ENCODE measurements around the gene IMPDH2.

Gene IMPDH2

GRCh38 chr3:49028673-49029562, at the start of gene IMPDH2:
Gene IMPDH2 (minus strand): TSS chr3:49029398. CDS start chr3:49029350, 48 bp downstream.
- DNase-seq (ENCODE audit: low read depth), result peak; percentile 93

GRCh38 chr3:49076646-49077045, 47.4 kb upstream of the IMPDH2 start:
- DNase-seq (ENCODE audit: low read depth), result no peak

GRCh38 chr3:49076116-49076515, 46.9 kb upstream of the IMPDH2 start:
- DNase-seq (ENCODE audit: low read depth), result no peak

GRCh38 chr3:49058011-49058410, 28.8 kb upstream of the IMPDH2 start:
- no peak for DNase-seq (ENCODE audit: low read depth)

GRCh38 chr3:49057268-49057667, 28.1 kb upstream of the IMPDH2 start:
- no peak for DNase-seq (ENCODE audit: low read depth)

GRCh38 chr3:49054344-49054862, 25.2 kb upstream of the IMPDH2 start:
- DNase-seq (ENCODE audit: low read depth), result no peak

GRCh38 chr3:49053543-49053942, 24.3 kb upstream of the IMPDH2 start:
- DNase-seq (ENCODE audit: low read depth), result no peak

- DNase-seq (ENCODE audit: low read depth), result no peak
These were observed 6.1 kb upstream of the IMPDH2 start for GRCh38 chr3:49035281-49035680.

GRCh38 chr3:49034650-49035049, 5.5 kb upstream of the IMPDH2 start:
- DNase-seq (ENCODE audit: low read depth), result no peak

GRCh38 chr3:49032646-49033304, 3.6 kb upstream of the IMPDH2 start:
- no peak for DNase-seq (ENCODE audit: low read depth)

- no peak for DNase-seq (ENCODE audit: low read depth)
These were observed 1.1 kb upstream of the IMPDH2 start for GRCh38 chr3:49030321-49030720.

GRCh38 chr3:49029563-49029884, 326 bp upstream of the IMPDH2 start:
- no peak for DNase-seq (ENCODE audit: low read depth)

GRCh38 chr3:49028298-49028672, 913 bp downstream of the IMPDH2 start:
- no peak for DNase-seq (ENCODE audit: low read depth)

- DNase-seq (ENCODE audit: low read depth), result no peak
These were observed 1.6 kb downstream of the IMPDH2 start for GRCh38 chr3:49027634-49028033.

- DNase-seq (ENCODE audit: low read depth), result no peak
These were observed 2.7 kb downstream of the IMPDH2 start for GRCh38 chr3:49026536-49026935.

- DNase-seq (ENCODE audit: low read depth), result no peak
These were observed 3.2 kb downstream of the IMPDH2 start for GRCh38 chr3:49025793-49026520.

- no peak for DNase-seq (ENCODE audit: low read depth)
These were observed 4.0 kb downstream of the IMPDH2 start for GRCh38 chr3:49025005-49025792.

GRCh38 chr3:49024449-49024848, 4.7 kb downstream of the IMPDH2 start:
- DNase-seq (ENCODE audit: low read depth), result no peak

- DNase-seq (ENCODE audit: low read depth), result no peak
These were observed 5.4 kb downstream of the IMPDH2 start for GRCh38 chr3:49023775-49024174.

- no peak for DNase-seq (ENCODE audit: low read depth)
These were observed 6.5 kb downstream of the IMPDH2 start for GRCh38 chr3:49022688-49023171.

GRCh38 chr3:49021813-49022687, 7.1 kb downstream of the IMPDH2 start, which contains the start of gene NDUFAF3:
Gene NDUFAF3 (plus strand): TSS chr3:49022121. CDS start chr3:49022145, 24 bp downstream.
- peak; percentile 95 for DNase-seq (ENCODE audit: low read depth)
